BE2C (cell line): ENCODE measurements around the gene C1orf105.

ENCODE experiments used
- DNase-seq: peaks from one replicate; pipeline ENCODE4 v3.0.0-alpha.2; 2020
- H3K27me3 ChIP-seq: fragments of 250-450 bp; sonication (Bioruptor Pico); 2 replicates; pipeline ENCODE4 v1.5.1; 2020; ENCODE audit warnings: mild to moderate bottlenecking
- H3K36me3 ChIP-seq: fragments of 250-450 bp; sonication (Bioruptor Pico); 2 replicates; pipeline ENCODE4 v1.5.1; 2020; ENCODE audit warnings: mild to moderate bottlenecking
- H3K4me1 ChIP-seq: fragments of 250-450 bp; sonication (Bioruptor Pico); 2 replicates; pipeline ENCODE4 v1.5.1; 2020
- H3K4me3 ChIP-seq: 2 replicates; pipeline ENCODE4 v1.5.1; 2011; ENCODE audit warnings: low read depth, low read length
- H3K9me3 ChIP-seq: fragments of 250-450 bp; sonication (Bioruptor Pico); 2 replicates; pipeline ENCODE4 v1.5.1; 2020
- CTCF ChIP-seq: IDR thresholded peaks from 2 replicates; pipeline ENCODE4 v1.5.1; 2012; ENCODE audit warnings: mild to moderate bottlenecking, low read depth, low read length

Gene C1orf105

GRCh38 chr1:172460177-172460576, 39.7 kb downstream of the C1orf105 start:
- no peak overlapping the region for H3K4me3 ChIP-seq
- no peaks in the 10 kb centered on the region for H3K36me3 ChIP-seq
- TF ChIP-seq CTCF, result no peak
- H3K27me3 ChIP-seq, result no peaks in the 10 kb centered on the region
- DNase-seq, result no peak
- H3K9me3 ChIP-seq, result no peaks in the 10 kb centered on the region
- H3K4me1 ChIP-seq, result no peaks in the 10 kb centered on the region

DNA sequence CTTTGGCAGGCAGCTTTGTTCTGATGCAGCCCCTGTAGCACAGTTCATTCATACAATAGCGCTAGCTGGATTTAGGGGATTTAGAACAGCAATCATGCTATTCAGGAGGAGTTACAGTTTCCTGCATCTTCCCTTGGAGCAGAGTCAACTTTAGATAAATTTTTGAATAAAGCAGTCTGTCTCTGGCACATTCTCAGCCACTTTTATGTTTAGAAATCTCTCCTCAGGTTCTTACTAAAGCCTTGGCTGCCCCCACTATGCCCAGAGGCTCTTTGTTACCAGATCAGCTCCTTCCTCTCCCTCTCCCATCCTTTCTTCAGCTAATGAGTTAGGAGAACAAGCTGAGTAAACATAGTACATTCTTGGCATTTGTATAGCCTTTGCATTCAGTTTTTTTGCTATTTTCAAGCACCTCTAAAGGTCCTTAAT, 40.4 kb downstream of the C1orf105 start:
- Histone ChIP-seq H3K4me3 (no peak overlapping the region), H3K4me1 (no peaks in the 10 kb centered on the region), H3K9me3 (no peaks in the 10 kb centered on the region), H3K27me3 (no peaks in the 10 kb centered on the region), H3K36me3 (no peaks in the 10 kb centered on the region)
- TF ChIP-seq CTCF, result no peak
- DNase-seq, result no peak

DNA sequence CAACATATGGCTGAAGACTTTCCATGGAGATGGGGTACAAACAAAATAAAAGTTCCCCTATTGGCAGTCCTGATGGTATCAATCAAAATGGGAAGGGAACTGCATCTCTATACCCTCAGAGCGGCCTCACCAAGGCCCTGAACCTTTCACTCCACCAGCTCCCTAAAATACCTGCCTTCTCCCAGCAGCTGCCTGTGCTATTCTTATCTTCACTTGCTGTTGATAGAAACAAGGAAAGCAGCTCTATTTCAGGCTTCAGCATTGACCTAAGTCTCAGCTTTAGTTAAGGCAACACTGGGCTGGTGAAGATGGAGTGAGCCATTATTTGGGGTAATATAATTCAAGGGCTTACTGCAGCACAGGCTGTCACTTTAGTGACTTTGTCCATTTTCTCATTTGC, 45.1 kb downstream of the C1orf105 start:
- H3K27me3 ChIP-seq, result no peaks in the 10 kb centered on the region
- no peak for TF ChIP-seq CTCF
- DNase-seq, result no peak
- no peaks in the 10 kb centered on the region for H3K9me3 ChIP-seq
- no peaks in the 10 kb centered on the region for H3K36me3 ChIP-seq
- no peak overlapping the region for H3K4me3 ChIP-seq
- no peaks in the 10 kb centered on the region for H3K4me1 ChIP-seq

DNA sequence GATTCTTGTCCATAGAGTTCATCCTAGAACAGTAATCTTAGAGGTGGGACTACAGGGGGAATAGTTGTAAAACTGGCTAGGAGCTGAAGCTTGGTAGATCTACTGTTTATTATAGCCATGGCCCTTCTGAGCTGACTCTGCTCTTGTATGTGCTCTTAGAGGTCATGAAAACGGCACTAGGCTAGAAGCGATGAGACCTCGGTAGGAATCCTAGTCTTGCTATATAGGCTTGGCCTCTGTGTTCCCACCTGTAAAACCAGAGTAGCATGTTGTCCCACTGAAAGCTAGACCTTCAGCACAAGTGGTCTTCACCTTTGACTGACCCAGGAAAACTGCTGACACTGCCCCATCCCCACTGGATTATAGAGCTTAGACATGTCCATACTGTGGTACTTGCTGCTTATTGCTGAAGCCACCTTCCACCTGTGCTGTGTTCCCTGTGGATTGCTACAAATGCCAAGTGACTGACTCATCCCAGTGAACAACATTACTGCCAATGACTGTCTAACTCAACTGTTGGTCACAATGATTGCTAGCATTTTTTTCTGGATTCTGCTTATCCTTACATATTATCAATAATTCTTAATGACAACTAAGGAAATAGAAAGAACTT, 46.4 kb downstream of the C1orf105 start:
- Histone ChIP-seq H3K36me3 (no peaks in the 10 kb centered on the region), H3K4me1 (no peaks in the 10 kb centered on the region), H3K9me3 (no peaks in the 10 kb centered on the region), H3K4me3 (no peak overlapping the region), H3K27me3 (no peaks in the 10 kb centered on the region)
- no peak for TF ChIP-seq CTCF
- DNase-seq, result no peak

DNA sequence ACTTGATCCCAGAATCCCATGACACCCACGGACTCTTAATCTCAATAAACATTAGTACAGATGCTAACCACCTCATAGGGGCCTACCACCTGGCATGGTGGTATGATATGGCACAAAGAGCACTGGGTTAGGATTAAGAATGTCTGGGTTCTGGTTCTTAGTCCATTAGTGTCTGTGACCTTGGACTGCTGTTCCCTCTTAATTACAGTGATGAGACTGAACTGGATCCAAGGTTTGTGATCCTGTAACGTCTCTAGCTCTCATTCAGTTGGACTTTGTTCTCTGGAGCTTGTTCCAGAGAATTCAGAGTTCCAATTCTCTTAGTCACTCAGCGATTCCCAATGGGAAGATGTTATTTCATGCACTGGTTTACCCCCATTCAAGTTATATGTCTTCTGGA, 47.0 kb downstream of the C1orf105 start:
- Histone ChIP-seq H3K4me1 (no peaks in the 10 kb centered on the region), H3K9me3 (no peaks in the 10 kb centered on the region), H3K36me3 (no peaks in the 10 kb centered on the region), H3K27me3 (no peaks in the 10 kb centered on the region), H3K4me3 (no peak overlapping the region)
- no peak for DNase-seq
- TF ChIP-seq CTCF, result no peak

GRCh38 chr1:172468296-172468695, 47.8 kb downstream of the C1orf105 start:
- Histone ChIP-seq H3K9me3 (no peaks in the 10 kb centered on the region), H3K27me3 (no peaks in the 10 kb centered on the region), H3K36me3 (no peaks in the 10 kb centered on the region), H3K4me1 (no peaks in the 10 kb centered on the region), H3K4me3 (no peak overlapping the region)
- TF ChIP-seq CTCF, result no peak
- DNase-seq, result no peak
